GM23338 (cell line): ENCODE measurements around the gene TPSAB1. TPM values are rescaled to one million over a fixed set of nuclear protein-coding genes. Genes with fewer than 3 reads are reported as not detected.
"Not testable (repeated sequence)": the region's sequence is repeated elsewhere in the genome, so short reads cannot be mapped to it uniquely, and the experiment has no call there.

Source experiments
- ATAC-seq: fragments of 200-7000 bp; cut with Tn5 transposase; 3 replicates; pipeline ENCODE4 v1.9.1; 2020
- DNase-seq: peaks from one replicate; pipeline ENCODE4 v3.0.0-alpha.2; 2015; ENCODE audit warnings: low spot score
- H2AFZ ChIP-seq: fragments of 200-600 bp; sonication (generic); 2 replicates; pipeline ENCODE4 v1.8.0; 2016; ENCODE audit warnings: antibody characterized with exemption, mild to moderate bottlenecking, moderate library complexity
- H3F3A ChIP-seq: fragments of 200-600 bp; sonication (generic); replicated peaks from 2 replicates; pipeline ENCODE4 v1.8.0; 2017; ENCODE audit warnings: antibody characterized with exemption, mixed run types, low read depth
- H3K27ac ChIP-seq: fragments of 200-600 bp; sonication (generic); 2 replicates; pipeline ENCODE4 v1.6.1; 2016; ENCODE audit warnings: low read depth
- H3K27me3 ChIP-seq: fragments of 200-600 bp; sonication (generic); 2 replicates; pipeline ENCODE4 v1.8.0; 2016; ENCODE audit warnings: mild to moderate bottlenecking, mixed run types, moderate library complexity; ENCODE audit not compliant: insufficient read depth
- H3K36me3 ChIP-seq: fragments of 200-600 bp; sonication (generic); 2 replicates; pipeline ENCODE4 v1.8.0; 2016; ENCODE audit warnings: mild to moderate bottlenecking; ENCODE audit not compliant: insufficient read depth
- H3K4me1 ChIP-seq: fragments of 200-600 bp; sonication (generic); 2 replicates; pipeline ENCODE4 v1.8.0; 2016; ENCODE audit warnings: mild to moderate bottlenecking, moderate library complexity; ENCODE audit not compliant: insufficient read depth
- H3K4me2 ChIP-seq: fragments of 200-600 bp; sonication (generic); 2 replicates; pipeline ENCODE4 v1.7.1; 2017; ENCODE audit warnings: mixed run types
- H3K4me3 ChIP-seq: fragments of 200-600 bp; sonication (generic); 2 replicates; pipeline ENCODE4 v1.6.1; 2016; ENCODE audit warnings: mixed run types
- H3K79me2 ChIP-seq: fragments of 200-600 bp; sonication (generic); replicated peaks from 2 replicates; pipeline ENCODE4 v1.8.0; 2017; ENCODE audit warnings: mild to moderate bottlenecking; ENCODE audit not compliant: insufficient read depth
- H3K9me2 ChIP-seq: fragments of 200-600 bp; sonication (generic); 2 replicates; pipeline ENCODE4 v1.8.0; 2017; ENCODE audit not compliant: insufficient read depth
- H4K20me1 ChIP-seq: fragments of 200-600 bp; sonication (generic); replicated peaks from 2 replicates; pipeline ENCODE4 v1.8.0; 2017; ENCODE audit warnings: mild to moderate bottlenecking; ENCODE audit not compliant: insufficient read depth
- H3K27ac Mint-ChIP-seq: 2 replicates; pipeline ENCODE4 v1.8.0; 2020; ENCODE audit warnings: inconsistent platforms, mild to moderate bottlenecking, moderate library complexity, mixed read lengths
- H3K27me3 Mint-ChIP-seq: 3 replicates; pipeline ENCODE4 v1.8.0; 2022; ENCODE audit warnings: low read depth, mild to moderate bottlenecking, moderate library complexity, mixed read lengths, inconsistent platforms; ENCODE audit not compliant: insufficient read depth, poor library complexity
- H3K36me3 Mint-ChIP-seq: 3 replicates; pipeline ENCODE4 v1.8.0; 2021; ENCODE audit warnings: low read depth, mild to moderate bottlenecking, inconsistent platforms, moderate library complexity, mixed read lengths
- H3K4me1 Mint-ChIP-seq: 3 replicates; pipeline ENCODE4 v1.8.0; 2020; ENCODE audit warnings: mild to moderate bottlenecking, inconsistent platforms, mixed read lengths
- H3K4me3 Mint-ChIP-seq: 3 replicates; pipeline ENCODE4 v1.8.0; 2021; ENCODE audit warnings: moderate library complexity, mild to moderate bottlenecking, inconsistent platforms, mixed read lengths
- H3K9me3 Mint-ChIP-seq: 3 replicates; pipeline ENCODE4 v1.8.0; 2020; ENCODE audit warnings: moderate library complexity, mild to moderate bottlenecking, inconsistent platforms, mixed read lengths
- CTCF ChIP-seq, 2 experiments: fragments of 200-600 bp in 1 of 2; sonication (generic) in 1 of 2; conservative IDR thresholded peaks; 2 replicates each; pipeline versions ENCODE4 v1.5.1 to v1.6.1; 2016 to 2017; ENCODE audit warnings: antibody characterized with exemption in 2 of 2, low read depth in 2 of 2, mild to moderate bottlenecking in 2 of 2, moderate library complexity in 1 of 2
- ETS1 ChIP-seq: IDR thresholded peaks from 2 replicates; pipeline ENCODE4 v1.6.1; 2016; ENCODE audit warnings: antibody characterized with exemption
- EZH2phosphoT487 ChIP-seq: fragments of 200-600 bp; sonication (generic); IDR thresholded peaks from one replicate; pipeline ENCODE4 v1.8.1; 2018; ENCODE audit warnings: antibody characterized with exemption; ENCODE audit not compliant: unreplicated experiment
- JUNB ChIP-seq: IDR thresholded peaks from one replicate; pipeline ENCODE4 v1.6.1; 2016; ENCODE audit warnings: antibody characterized with exemption; ENCODE audit not compliant: unreplicated experiment
- NANOG ChIP-seq: IDR thresholded peaks from 2 replicates; pipeline ENCODE4 v1.6.1; 2016; ENCODE audit warnings: antibody characterized with exemption, borderline replicate concordance
- REST ChIP-seq: IDR thresholded peaks from one replicate; pipeline ENCODE4 v1.6.1; 2018; ENCODE audit warnings: antibody characterized with exemption; ENCODE audit not compliant: unreplicated experiment
- STAT1 ChIP-seq: IDR thresholded peaks from one replicate; pipeline ENCODE4 v1.6.1; 2016; ENCODE audit warnings: antibody characterized with exemption; ENCODE audit not compliant: unreplicated experiment
- ZNF114 ChIP-seq: fragments of 250-450 bp; sonication (Bioruptor Pico); IDR thresholded peaks from 2 replicates; pipeline ENCODE4 v1.5.0; 2020; ENCODE audit warnings: mild to moderate bottlenecking, moderate library complexity
- ZNF331 ChIP-seq: fragments of 250-450 bp; sonication (Bioruptor Pico); IDR thresholded peaks from 2 replicates; pipeline ENCODE4 v1.5.0; 2020; ENCODE audit warnings: low read depth, mild to moderate bottlenecking, moderate library complexity
- polyA plus RNA-seq: library from polyadenylated mRNA; unstranded; fragments of >200 nt; fragmentation: Nextera tagmentation; extraction: Ambion mirVana; gene quantifications from 2 replicates; pipeline ENCODE4 v1.2.1, GENCODE V29; 2016
- total RNA-seq: library from RNA; depleted of rRNA; stranded (reverse); fragments of >200 nt; shearing (Covaris generic); gene quantifications from 2 replicates; pipeline ENCODE4 v1.2.3, GENCODE V29; 2014
- TF ChIP-seq, protein P1 (sequence below): fragments of 250-450 bp; sonication (Bioruptor Pico); IDR thresholded peaks from 2 replicates; pipeline ENCODE4 v1.5.0; 2020; ENCODE audit warnings: mild to moderate bottlenecking, moderate library complexity

TPSAB1 gene
- total and polyA plus RNA-seq, 2 experiments from 2014 or later: not detected

DNA sequence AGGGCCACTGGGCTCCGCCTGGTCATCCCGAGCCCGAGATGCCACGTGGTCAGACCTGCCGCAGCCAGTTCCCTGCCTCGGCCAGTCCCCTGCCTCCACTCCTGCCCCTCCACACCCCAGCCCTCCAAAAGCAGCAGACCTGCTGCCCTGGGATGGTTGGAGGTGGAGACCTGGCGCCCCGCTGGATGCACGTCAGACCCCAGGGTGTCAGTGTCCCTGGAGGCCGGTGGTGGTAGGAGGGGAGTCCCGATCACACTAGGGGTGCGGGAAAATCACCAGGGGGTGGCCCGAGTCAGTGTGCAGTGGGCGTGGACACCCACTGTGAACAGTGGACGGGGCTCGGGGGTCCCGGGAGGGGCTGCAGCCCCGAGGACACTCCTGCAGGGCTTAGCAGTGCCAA lies 42.3 kb upstream of the TPSAB1 start:
- H4K20me1 ChIP-seq: no peaks in the 10 kb centered on the region; the same call in 1 of the 2 replicates
- H3K9me2 ChIP-seq: no peaks in the 10 kb centered on the region
- Mint-ChIP-seq H3K27ac (no peak overlapping the region), H3K4me1 (no peaks in the 10 kb centered on the region), H3K4me3 (no peak overlapping the region), H3K36me3 (peaks cover 4% of the 10 kb centered on the region; the same call in 2 of the 3 replicates), H3K9me3 (0 out of 3 replicates have a peak, but pooled peaks cover 3% of the 10 kb centered on the region), H3K27me3 (peaks cover 2% of the 10 kb centered on the region)
- H3K79me2 ChIP-seq: no peaks in the 10 kb centered on the region
- ATAC-seq (no peak), DNase-seq (no peak)
- H3F3A ChIP-seq: no peaks in the 10 kb centered on the region
- H3K4me1 ChIP-seq: no peaks in the 10 kb centered on the region
- no peaks in the 10 kb centered on the region for H3K27me3 ChIP-seq
- TF ChIP-seq STAT1 (no peak), ETS1 (no peak), NANOG (no peak), REST (no peak), CTCF (conservative IDR thresholded peaks at IDR 0.05; ENCODE audit: low read depth in 2 of 2) (no peak), EZH2phosphoT487 (no peak), ZNF114 (CRISPR knock-in tag) (no peak), JUNB (no peak), ZNF331 (no peak)
- TF ChIP-seq, protein P1, sequence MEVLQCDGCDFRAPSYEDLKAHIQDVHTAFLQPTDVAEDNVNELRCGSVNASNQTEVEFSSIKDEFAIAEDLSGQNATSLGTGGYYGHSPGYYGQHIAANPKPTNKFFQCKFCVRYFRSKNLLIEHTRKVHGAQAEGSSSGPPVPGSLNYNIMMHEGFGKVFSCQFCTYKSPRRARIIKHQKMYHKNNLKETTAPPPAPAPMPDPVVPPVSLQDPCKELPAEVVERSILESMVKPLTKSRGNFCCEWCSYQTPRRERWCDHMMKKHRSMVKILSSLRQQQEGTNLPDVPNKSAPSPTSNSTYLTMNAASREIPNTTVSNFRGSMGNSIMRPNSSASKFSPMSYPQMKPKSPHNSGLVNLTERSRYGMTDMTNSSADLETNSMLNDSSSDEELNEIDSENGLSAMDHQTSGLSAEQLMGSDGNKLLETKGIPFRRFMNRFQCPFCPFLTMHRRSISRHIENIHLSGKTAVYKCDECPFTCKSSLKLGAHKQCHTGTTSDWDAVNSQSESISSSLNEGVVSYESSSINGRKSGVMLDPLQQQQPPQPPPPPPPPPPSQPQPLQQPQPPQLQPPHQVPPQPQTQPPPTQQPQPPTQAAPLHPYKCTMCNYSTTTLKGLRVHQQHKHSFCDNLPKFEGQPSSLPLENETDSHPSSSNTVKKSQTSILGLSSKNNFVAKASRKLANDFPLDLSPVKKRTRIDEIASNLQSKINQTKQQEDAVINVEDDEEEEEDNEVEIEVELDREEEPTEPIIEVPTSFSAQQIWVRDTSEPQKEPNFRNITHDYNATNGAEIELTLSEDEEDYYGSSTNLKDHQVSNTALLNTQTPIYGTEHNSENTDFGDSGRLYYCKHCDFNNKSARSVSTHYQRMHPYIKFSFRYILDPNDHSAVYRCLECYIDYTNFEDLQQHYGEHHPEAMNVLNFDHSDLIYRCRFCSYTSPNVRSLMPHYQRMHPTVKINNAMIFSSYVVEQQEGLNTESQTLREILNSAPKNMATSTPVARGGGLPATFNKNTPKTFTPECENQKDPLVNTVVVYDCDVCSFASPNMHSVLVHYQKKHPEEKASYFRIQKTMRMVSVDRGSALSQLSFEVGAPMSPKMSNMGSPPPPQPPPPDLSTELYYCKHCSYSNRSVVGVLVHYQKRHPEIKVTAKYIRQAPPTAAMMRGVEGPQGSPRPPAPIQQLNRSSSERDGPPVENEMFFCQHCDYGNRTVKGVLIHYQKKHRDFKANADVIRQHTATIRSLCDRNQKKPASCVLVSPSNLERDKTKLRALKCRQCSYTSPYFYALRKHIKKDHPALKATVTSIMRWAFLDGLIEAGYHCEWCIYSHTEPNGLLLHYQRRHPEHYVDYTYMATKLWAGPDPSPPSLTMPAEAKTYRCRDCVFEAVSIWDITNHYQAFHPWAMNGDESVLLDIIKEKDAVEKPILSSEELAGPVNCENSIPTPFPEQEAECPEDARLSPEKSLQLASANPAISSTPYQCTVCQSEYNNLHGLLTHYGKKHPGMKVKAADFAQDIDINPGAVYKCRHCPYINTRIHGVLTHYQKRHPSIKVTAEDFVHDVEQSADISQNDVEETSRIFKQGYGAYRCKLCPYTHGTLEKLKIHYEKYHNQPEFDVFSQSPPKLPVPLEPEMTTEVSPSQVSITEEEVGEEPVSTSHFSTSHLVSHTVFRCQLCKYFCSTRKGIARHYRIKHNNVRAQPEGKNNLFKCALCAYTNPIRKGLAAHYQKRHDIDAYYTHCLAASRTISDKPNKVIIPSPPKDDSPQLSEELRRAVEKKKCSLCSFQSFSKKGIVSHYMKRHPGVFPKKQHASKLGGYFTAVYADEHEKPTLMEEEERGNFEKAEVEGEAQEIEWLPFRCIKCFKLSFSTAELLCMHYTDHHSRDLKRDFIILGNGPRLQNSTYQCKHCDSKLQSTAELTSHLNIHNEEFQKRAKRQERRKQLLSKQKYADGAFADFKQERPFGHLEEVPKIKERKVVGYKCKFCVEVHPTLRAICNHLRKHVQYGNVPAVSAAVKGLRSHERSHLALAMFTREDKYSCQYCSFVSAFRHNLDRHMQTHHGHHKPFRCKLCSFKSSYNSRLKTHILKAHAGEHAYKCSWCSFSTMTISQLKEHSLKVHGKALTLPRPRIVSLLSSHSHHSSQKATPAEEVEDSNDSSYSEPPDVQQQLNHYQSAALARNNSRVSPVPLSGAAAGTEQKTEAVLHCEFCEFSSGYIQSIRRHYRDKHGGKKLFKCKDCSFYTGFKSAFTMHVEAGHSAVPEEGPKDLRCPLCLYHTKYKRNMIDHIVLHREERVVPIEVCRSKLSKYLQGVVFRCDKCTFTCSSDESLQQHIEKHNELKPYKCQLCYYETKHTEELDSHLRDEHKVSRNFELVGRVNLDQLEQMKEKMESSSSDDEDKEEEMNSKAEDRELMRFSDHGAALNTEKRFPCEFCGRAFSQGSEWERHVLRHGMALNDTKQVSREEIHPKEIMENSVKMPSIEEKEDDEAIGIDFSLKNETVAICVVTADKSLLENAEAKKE (CRISPR knock-in tag): no peak
- no peak overlapping the region for H3K4me3 ChIP-seq
- H2AFZ ChIP-seq: no peak overlapping the region
- no peak overlapping the region for H3K4me2 ChIP-seq
- no peak overlapping the region for H3K27ac ChIP-seq
- H3K36me3 ChIP-seq: no peaks in the 10 kb centered on the region

GRCh38 chr16:1198671-1199346 lies 41.7 kb upstream of the TPSAB1 start:
- H3F3A ChIP-seq, ATAC-seq, H3K9me2 ChIP-seq, H3K9me3 Mint-ChIP-seq, H3K79me2 ChIP-seq, H3K4me2 ChIP-seq, DNase-seq, H3K27me3 Mint-ChIP-seq, H4K20me1 ChIP-seq, H3K27ac Mint-ChIP-seq, H3K4me1 Mint-ChIP-seq, H3K27me3 ChIP-seq, H3K36me3 ChIP-seq, H3K4me1 ChIP-seq, H3K4me3 Mint-ChIP-seq, H3K27ac ChIP-seq, H3K4me3 ChIP-seq, H2AFZ ChIP-seq, H3K36me3 Mint-ChIP-seq: not testable (repeated sequence)
